HG03432 (cell line): ENCODE measurements around the gene POMT2.

ENCODE experiments used
- ATAC-seq: cut with Tn5 transposase; IDR thresholded peaks from one replicate; pipeline ENCODE4 v1.9.1; 2021; ENCODE audit warnings: mild to moderate bottlenecking, moderate library complexity; ENCODE audit not compliant: unreplicated experiment

The POMT2 gene

DNA sequence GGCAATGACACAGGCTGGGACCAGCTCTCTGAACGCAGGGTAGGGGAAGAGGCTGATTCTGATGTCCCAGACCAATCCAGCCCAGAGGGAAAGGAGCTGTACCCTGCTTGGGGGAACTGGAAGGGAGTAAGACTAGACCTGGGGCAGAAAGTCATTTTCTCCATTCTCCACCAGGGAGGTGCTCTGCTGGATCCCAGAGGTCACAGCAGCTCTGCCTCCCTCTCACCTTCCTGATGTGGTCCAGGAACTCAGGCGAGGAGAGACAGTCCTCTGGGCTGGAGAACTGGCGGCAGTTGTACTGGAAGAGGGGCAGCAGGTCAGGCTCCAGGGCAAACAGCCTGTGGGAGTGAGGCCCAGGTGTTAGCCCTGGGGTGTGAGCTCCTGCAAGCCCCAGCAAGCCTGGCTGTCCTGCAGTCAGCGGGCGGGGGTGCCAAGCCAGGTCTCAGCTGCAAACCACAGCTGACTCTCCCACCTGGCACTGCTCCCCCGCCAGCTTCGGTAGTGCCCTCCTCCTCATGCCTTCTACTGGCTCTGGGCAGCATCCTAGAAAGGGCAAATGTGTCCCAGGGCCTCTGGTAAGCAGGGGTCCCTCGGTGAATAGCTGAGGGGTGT, 51.6 kb downstream of the POMT2 start:
- no peak for ATAC-seq

DNA sequence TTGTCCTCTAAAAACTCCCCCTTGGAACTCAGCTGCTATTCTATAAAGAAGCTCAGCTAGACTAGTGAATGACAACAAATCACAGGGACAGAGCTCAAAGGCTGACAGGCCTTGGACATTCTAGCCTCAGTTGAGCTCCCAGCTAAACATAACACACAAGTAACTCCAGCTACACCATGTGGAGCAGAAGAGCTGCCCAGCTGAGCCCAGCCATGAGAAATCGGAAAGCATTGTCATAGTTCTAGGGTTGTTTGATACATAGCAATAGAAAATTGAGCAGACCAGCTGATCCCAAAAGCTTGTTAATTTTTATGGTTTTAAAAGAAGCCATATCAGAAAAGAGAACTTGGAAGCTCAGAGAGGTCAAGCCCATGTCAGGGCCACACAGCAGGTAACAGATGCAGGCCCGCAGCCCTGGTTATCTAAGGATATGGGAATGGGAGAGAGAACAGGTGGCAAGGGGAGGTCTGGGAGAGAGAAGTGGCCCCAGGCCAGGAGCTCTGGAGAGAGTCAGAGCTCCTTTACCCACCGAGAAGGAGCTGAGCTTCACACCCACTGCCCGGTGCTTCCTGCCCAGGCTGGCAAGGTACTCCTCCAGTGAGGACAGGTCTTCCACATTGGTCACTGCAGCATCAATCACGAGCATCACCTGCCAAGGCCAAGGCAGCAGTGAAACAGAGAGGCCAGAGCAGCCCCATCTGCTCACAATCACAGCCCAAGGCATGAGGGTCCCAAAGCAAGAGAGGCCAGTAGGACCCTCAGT, 52.6 kb downstream of the POMT2 start:
- no peak for ATAC-seq

DNA sequence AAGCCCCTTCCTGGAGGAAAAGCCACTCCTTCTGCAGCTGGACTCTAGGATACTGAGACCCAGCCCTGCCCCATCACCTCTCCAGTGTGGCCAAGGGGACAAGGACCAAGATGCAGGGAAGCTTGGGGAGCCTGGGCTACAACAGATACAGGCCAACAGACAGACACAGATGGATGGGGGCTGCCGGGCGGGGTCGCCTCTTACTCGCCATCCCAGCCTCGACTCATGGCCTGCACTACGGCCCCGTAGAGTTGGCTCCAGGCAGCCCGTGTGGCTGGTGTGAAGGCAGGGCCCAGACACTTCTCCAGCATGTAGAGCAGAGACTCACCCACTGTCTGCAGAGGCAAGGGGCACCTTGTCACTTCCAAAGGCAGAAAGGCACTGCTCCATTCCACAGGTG, 54.3 kb downstream of the POMT2 start:
- ATAC-seq = no peak

DNA sequence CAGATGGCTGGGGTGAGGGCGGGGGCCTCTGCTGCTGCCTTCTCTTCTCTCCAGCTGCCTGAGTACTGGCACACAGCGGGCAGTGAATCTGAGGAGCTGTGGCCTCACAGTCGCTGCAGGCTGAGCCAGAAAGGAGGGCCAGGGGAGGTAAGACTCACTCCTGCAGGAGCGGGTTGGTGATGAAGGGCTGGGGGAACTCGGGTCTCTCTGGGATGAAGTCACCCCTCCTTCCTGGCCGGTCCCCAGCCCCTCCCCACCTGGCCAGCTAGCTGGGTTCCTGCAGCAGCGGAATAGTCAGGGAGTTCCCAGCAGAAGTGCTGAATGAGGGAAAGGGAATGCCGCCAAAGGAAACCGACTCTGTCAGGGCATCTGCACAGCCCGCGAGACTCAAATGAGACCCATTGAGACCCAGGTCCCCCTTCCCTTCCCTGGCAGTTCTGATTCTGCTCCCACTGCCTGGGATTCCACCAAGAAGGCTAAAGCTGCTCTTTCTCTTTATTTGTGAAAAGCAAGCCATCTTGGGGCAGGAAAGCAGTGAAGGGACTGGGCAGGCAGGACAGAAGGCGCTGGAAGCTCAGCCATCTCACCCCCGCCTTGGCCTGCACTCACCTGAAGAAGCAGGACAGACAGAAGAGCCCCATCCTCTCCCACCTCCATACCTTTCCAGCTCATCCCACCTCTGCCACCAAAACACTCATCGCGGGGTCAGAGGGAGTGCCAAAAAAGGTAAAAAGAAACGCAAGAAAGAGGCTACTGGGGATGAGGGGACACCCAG, 54.9 kb downstream of the POMT2 start:
- ATAC-seq = no peak

DNA sequence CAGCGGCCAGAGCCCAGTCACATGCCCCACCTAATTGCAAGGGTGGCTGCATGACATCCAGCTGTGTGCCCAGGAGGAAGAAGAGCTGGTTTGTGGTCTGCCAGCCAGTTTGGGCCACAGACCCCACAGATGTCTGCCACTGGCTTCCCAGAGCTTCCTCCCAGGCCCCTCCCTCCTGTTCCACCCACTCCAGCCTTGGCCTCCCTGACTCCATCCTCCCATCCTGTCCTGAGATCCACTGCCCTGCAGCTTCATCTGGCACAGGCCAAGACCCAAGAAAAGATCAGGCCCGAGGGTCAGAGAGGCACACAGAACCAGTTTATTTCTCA, 55.5 kb downstream of the POMT2 start:
- ATAC-seq = no peak

DNA sequence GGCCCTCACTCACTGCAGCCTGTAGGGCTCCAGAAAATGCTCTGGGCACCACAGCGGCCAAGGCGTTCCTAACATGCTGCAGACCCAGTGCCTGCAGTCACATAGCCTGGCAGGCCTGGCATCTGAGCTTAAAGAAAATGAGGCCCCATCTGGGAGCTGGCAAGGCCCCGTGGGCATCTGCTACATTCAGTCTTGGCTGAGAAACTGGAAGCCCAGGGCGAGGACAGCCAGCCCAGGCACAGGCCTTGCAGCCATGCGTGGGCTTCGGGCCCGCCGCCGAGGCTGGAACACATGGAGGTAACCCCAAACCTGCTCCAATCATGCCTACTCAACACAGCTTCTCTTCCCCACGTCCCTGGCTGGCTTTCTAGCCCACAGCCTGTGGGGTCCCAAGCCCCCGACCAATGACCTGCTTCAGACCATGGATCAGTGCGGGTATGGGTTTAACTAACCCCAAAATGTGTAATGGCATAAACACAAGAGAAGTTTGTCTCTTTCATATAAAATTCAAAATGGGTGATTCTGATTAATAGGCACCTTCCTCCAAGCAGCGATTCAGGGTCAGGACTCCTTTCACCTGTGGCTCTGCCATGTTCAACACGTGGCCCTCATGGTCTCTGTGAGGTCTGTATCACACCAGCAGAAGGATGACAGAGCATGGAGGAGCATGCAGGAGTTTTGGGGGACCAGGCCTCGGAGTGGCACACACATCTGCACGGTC, 56.1 kb downstream of the POMT2 start:
- ATAC-seq = no peak

DNA sequence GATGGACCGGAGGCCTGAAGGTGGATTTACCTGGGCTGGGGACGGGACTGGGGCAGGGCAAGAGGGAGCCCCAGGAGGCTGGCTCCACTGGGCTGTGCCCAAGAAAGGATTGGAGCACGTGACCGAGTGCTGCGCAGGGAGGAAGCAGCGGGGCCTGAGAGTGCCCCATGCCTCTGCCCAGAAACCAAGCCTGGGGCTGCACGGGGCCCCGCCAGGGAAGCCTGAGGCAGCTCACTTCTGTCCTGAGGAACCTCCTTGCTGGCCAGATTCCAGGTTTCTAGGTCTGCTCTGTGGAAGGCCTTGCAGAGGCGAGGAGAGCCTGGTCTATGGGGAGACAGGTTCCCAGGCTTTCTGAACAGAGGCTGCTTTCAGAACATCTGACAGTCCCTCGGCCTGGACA, 60.1 kb downstream of the POMT2 start:
- no peak for ATAC-seq

DNA sequence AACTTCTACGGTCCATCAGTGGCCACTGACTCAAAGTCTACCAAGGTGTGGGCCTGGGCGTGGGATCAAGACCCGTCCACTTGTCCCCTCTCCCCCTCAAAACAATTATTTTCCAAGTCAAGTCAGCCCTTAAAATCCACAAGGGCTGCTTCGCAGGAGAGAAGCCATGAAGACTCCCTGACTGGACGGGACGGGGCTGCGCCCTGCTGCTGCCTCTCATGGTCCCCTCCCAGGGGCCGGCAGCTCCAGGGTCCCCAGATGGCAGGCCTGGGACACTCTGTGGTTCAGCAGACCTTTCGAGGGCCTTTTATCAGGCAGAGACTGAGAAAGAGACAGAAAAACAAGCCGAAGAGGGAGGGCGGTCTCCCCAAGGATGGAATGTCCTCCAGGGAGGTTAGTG, 60.5 kb downstream of the POMT2 start:
- ATAC-seq = no peak

DNA sequence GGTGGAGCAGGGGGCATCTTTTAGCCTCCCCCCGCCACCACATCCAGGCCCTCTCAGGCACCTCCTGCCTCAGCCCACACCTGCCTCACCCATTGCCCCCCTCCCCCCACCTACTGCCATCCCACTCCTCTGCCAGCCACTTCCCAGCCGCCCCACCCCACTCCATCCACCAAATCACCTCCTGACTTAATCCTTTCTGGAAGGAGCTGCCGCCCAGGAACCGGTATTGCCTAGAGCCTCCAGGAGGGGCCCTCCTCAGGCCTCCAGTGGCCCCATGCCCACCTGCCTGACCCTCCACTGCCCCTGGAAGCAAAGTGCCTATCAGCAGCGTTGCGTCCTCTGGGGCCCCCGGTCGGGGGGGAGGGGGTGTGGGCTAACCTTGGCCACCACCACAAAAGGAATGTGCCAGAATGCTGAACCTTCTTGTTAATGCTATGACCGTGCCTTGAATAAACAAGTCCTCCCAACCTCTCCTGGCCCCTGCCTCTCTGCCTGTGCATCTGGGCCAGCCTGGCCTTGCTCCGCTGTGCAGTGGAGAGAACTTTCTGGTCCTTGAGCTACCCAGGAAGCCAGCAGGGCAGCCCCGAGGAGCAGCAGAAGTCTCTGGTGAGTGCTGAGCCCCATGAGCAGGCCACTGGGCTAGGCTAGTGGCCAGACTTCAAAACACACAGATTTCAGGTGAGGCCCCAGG, 61.5 kb downstream of the POMT2 start:
- ATAC-seq = no peak

DNA sequence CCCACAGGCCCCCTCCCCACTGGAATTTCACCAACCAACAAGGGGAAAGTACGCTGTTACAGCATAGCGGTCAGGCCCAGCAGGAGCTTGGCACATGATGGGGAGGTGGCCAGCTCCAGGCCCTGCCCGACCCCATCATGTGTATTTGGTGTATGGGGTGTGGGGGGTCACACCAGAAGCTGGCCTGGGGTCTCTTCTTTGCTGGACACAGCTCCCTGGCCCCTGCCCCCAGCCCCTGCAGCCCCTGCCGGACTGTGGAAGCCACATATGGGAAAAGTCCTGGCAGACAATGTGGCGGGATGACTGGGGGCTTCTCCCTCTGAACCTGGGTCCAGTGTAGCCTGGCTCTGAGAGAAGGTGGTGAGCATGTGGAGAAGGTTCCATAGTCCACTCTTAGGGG, 62.1 kb downstream of the POMT2 start:
- no peak for ATAC-seq

DNA sequence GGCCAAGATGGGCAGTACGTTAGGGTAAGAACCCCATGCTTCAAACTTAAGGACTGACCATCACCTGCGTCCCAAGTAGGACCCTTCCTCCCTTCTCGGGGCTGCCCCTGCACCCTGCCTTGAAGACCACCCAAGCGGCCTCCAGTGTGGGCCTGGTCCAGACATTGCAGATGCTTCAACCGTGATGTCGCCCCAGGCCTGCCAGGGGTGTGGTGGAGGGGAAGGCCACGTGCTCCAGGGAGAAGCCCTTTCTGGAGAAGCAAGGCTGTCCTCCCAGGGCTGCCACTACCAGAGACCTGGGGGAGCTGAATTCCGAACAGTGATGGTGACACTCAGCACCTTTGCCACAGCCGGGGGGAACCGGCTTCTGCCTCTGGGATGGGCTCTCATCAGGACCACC, 63.0 kb downstream of the POMT2 start:
- ATAC-seq = no peak

DNA sequence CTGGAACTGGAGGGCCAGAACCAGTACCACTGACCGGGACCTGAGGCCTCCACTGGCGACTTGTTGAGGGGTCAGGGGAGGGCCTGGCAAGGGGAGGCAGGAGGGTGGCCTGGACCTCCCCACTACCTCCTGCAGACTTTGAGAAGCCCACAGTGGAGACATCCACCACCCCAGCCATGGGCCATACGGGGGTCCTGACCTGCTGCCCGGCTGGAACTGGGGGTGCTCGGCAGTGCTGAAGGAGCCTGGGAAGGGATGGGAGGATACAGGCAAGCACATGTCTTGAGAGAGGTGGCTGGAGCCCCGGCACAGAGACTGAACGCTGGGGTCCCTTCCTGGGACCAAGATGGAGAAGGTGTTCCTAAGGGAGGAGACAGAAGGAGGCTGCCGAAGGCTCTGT, 64.0 kb downstream of the POMT2 start:
- no peak for ATAC-seq

DNA sequence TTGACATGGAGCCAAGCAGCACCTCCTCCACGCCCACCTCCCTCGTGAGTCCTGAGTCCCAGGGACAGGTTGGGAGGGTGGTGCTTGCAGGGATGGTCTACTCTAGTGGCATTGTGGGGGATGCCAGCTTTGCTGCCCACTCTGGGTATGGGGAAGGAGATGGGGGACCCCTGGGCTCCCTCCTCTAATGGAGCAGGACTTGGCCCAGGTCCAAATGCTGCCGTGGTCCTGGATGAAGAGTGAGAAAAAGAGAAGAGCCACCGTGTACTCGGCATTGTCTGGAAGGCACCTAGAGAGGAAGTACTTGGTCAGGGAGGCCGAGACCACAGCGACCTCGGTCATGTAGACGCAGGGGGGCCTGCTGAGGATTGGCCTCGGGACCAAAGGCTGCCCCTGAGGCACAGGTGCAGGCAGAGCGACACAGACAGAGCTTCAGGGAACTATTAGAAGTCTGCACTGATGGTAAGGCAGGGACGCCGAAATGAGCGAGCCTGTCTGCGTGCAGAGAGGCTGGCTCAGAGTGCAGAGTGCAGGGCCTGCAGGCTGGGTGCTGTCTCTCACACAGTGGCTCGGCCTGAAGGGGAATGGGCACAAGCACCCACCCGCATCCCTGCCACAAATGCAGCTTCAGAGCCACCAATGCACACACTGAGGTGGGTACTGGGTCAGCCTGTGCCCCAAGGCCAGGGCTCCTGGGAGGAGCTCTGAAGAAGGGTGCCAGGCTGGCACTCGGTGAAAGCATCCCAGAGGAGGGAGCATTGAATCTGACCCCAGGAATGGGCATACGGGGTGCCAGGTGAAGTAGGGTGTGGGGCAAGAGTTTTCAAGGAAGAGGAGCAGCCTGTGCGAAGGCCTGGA, 67.1 kb downstream of the POMT2 start:
- no peak for ATAC-seq

DNA sequence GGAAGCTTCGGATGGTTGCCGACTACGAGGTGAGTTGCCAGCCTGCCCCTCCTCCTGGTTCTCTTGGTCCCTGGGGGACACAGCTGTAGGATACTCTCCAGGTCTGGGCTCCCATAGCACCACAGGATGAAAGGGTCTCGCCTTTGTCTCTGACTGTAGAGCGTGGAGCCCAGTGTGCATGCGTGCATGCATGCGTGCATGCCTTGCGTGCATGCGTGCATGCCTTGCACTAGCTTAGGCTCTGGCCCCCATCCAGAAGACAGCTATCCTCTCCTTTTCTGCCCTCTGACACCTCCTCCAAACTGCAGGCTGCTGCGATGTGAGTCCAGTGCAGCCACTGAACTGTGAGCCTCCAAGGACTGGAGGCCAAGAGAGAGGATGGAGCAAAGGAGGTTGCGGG, 68.8 kb downstream of the POMT2 start:
- ATAC-seq = no peak

DNA sequence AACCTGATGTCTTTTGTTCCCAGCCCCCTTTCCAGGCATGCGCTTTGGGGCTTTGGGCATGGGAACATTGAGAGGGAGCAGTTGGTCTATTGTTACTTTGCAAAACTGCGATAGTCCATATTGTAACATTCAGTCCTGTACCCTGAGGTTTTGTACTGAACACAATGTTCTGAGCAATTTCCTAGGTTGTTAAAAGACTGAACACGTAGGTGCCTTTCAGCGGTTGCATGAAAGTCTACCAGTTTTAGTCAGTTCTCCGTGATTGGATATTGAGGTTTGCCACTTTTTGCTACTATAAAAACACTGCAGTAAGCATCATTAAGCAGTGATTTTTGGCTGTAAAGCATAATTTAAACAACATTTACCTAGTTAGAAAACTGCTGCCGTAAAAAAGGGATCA, 69.8 kb downstream of the POMT2 start:
- ATAC-seq = no peak

DNA sequence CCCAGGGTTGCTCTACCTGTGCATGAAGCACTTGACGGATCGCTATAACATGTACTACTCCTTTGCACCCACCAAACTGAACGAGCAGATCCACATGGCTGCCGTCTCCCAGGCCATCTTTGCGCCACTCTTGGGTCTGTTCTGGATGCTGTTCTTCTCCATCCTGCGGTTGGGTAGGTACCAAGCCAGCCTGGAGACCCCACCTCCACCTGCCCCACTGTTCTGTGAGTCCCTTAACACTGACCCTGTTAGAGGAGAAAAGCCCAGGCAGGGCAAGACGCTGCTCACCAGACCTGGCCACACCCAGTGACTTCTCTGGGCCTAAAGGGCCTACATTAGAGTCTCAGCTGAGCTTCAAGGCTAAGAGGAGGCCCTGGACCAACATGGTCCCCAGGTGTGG, 71.4 kb downstream of the POMT2 start:
- ATAC-seq = no peak

DNA sequence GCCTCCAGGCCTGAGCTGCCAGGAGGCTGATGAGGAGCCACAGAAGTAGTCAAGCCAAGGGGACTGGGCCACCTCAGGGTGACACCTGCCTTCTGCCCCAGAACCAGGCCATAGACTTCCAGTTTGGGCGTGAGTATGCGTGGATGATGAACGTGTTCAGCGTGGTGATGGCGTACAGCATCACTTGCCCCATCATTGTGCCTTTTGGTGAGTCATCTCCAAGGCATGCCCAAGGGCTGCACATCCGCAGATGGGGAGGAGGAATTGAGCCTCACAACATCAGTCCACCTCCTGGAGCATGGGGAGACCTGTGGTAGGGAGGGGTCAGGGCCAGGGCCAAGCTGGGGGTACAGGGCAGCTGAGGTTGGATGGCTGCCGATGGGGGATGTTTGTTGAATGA, 72.0 kb downstream of the POMT2 start:
- ATAC-seq = no peak

DNA sequence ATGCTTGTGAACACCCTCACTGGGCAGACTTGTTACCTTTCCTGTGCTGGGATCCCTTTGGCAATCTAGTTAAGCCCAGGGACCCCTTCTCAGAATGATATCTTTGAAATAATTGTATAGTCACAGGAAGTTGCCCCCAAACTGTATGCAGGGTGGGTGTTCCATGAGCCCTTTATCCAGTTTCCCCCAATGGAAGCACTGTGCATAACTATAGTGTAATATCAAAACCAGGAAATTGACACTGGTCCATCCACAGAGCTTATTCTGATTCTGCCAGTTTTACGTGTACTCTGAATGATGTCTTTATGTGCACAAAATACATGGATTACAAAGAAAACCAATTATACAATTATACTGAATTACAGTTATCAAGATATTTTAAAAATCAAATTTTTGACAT, 73.9 kb downstream of the POMT2 start:
- no peak for ATAC-seq

DNA sequence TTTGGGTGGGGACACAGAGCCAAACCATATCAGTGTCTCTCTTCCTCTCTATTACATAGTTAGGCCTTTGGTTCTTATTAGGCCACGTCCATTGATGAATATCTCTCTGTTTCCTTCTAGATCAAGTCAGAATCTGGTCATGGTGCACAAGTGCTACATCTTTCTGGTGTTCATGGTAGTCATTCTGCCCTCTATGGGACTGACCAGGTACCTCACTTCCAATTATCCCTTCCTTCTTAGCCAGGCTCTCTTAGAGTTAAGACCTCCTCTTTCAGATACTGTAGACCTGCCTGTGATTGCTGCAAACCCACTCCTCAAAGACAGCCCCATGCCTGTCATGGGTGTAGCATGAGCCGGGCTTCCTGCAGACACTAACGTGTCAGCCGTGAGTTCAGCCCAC, 74.9 kb downstream of the POMT2 start:
- ATAC-seq = no peak

DNA sequence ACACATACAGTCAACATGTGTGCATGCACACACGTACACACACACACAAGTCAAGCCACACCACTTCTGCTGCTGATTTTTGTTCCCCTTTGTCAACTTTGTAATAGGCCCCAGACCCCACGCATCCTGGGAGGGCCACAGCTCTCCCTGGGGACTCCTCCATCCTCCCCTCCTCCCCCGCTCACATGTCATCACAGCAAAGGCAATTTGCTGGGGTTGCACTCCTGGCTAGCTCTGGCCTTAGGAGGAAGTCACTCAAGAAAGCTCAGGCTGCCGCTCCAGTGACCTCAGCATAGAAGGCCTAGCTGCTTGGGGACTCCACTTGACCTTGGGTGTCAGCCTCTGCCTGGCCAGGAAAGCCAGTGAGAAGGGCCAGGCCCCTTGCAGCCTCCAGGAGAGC, 76.8 kb downstream of the POMT2 start:
- no peak for ATAC-seq
